Stimulated activated CD4-positive, alpha-beta T cell treated with anti-CD3 and anti-CD28 coated beads, Interleukin-4, amount 100 ng/mL, for 4 hours (primary cell): Measurements from ENCODE around the gene PNPLA6.

Experiments
- DNase-seq, 2 experiments: peaks; one replicate each; pipeline ENCODE4 v3.0.0-alpha.2; 2020

Gene PNPLA6

DNA sequence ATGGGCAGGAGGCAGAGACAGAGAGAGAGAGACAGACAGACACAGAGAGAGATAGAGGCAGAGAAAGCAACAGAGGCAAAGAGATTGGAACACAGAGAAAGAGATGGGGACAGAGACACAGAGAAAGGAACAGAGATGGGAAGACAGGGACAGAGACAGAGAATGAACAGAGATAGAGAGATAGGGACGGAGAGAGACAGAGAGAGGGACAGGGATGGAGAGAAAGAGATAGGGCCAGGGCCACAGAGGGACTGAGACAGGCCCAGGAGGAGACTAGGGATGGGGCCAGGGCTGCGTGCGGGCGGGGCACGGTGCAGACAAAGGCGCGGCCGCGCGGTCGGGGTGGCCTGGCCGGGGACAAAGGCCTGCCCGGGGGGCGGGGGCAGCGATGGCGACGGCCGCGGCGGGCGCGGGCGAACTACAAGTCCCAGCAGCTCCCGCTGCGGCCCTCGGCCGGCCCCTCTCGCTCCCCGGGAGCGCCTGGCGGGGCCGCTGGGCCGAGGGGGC, 19.8 kb upstream of the PNPLA6 start, which contains the start of gene ZNF358:
Gene ZNF358 (plus strand): TSS at position 459 of the 507 bp plus-strand sequence. CDS start 3,140 bp downstream, outside the sequence.
- peak; percentile 13 to 47 for DNase-seq

DNA sequence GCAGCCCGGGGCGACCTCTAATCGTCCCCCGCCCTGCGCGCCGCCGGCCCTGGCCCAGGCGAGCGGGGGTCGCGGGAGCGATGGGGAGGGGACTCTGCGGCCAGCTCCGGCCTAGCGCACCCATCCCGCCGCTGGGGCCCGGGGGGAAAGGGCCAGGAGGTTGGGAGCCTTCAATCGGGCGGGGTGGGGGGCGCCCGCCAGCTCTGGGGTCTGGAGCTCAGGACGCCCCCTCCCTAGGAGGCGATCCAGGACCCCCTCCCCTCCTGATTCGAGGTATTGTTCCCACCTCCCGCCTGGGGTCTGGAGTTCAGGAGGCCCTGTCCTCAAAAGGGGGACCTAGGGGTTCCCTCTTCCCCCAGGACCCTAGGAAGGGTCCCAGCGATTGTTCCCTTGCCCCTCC, 19.2 kb upstream of the PNPLA6 start:
- DNase-seq, result no peak

DNA sequence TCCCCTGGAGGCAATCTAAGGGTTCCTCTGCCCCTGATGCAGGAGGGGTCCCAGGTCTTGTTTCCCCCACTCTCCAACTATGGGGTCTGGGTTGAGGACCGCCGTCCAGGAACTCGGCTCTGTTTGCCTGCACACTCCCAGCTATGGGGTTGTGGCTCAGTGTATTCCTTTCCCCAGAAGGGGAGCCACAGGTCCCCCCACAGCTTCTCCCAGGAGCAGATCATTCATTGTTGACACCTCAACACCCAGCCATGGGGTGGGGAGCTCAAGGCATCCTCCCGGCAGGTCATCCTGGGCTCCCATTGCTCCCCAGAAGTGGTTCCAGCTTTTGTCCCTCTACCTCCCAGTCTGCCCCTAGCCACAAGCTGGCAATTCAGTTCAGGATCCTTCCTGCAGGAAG, 18.6 kb upstream of the PNPLA6 start:
- DNase-seq, result no peak

DNA sequence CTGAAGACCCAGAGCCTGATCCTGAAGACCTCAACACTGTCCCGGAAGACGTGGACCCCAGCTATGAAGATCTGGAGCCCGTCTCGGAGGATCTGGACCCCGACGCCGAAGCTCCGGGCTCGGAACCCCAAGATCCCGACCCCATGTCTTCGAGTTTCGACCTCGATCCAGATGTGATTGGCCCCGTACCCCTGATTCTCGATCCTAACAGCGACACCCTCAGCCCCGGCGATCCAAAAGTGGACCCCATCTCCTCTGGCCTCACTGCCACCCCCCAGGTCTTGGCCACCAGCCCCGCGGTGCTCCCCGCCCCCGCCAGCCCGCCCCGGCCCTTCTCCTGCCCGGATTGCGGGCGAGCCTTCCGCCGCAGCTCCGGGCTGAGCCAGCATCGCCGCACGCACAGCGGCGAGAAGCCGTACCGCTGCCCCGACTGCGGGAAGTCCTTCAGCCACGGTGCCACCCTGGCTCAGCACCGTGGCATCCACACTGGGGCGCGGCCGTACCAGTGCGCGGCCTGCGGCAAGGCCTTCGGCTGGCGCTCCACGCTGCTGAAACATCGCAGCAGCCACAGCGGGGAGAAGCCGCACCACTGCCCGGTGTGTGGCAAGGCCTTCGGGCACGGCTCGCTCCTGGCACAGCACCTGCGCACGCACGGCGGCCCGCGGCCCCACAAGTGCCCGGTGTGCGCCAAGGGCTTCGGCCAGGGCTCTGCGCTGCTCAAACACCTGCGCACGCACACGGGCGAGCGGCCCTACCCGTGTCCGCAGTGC, 16.0 kb upstream of the PNPLA6 start:
- no peak for DNase-seq

DNA sequence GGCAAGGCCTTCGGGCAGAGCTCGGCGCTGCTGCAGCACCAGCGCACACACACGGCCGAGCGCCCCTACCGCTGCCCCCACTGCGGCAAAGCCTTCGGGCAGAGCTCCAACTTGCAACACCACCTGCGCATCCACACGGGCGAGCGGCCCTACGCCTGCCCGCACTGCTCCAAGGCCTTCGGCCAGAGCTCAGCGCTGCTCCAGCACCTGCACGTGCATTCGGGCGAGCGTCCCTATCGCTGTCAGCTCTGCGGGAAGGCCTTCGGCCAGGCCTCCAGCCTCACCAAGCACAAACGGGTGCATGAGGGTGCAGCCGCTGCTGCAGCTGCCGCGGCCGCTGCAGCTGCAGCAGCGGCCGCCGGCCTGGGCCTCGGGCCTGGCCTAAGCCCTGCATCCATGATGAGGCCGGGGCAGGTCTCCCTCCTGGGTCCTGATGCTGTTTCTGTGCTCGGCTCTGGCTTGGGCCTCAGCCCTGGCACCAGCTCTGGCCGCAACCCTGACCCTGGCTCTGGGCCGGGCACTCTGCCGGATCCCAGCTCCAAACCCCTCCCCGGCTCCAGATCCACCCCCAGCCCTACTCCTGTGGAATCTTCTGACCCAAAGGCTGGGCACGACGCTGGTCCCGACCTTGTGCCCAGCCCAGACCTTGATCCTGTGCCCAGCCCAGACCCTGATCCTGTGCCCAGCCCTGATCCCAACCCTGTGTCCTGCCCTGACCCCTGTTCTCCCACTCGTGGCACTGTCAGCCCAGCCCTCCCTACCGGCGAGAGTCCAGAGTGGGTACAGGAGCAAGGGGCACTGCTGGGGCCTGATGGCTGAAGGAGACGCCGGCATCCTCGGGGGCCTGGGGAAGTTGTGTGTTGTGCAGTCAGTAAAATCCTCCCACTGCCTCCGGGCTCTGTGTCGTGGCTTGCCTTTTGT, 15.1 kb upstream of the PNPLA6 start:
- no peak for DNase-seq

DNA sequence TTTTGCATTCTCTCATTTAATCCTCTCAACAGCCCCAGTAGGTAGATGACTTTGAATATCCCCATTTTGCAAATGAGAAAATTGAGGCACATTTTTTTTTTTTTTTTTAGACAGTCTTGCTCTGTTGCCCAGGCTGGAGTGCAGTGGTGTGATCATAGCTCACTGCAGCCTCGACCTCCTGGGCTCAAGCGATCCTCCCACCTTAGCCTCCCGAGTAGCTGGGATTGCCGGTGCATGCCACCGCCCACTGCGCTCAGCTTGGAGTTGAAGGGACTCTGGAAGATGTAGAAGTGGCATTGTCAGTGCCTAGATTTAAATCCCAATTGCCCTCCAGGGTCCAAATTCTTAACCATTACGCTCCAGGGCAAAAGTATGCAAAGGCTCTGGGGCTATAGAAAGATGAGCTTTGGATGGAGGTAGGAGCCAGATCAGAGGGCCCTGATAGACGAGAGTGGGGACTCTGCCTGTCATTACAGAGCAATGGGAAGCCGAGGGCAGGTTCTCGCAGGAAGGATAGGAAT, 13.9 kb upstream of the PNPLA6 start:
- DNase-seq, result no peak

DNA sequence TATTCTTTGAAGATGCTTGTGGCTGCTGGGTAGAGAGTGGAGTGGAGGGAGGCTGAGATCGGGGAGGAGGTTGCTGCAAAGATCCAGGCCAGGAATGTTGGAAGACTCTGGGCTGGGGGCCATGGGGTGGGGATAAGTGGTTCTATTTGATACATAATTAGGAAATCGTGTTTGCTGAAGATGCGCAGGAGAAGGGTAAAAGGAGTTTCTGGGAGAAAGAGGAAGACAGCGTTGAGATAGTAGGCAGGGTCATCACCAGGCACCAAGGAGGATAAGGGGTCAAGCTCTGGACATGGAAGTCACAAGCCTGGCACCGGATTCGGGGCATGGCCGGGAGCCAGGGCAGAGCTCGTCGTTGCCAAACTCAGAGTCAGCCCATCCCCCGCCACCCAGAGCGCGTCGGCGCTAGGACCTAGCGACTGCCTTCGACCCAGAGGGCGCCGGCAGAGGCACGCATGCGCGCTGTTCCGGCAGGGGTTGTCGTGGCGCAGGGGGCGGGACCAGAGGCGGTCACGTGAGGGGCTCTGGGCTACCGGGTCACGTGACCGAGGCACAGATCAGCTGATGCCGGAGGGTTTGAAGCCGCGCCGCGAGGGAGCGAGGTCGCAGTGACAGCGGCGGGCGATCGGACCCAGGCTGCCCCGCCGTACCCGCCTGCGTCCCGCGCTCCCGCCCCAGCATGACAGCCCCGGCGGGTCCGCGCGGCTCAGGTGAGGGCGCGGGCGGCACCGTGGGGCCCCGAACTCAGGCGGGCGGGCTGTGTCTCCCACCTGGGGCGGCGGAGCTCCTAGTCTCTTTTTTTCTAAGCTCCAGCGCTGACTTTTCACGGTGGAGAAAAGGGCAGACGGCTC, 13.2 kb upstream of the PNPLA6 start, which contains the start of gene MCOLN1:
Gene MCOLN1 (plus strand): TSS at position 553 of the 851 bp plus-strand sequence. CDS start 127 bp downstream, at position 680.
- peak; percentile 99 to 100 for DNase-seq

DNA sequence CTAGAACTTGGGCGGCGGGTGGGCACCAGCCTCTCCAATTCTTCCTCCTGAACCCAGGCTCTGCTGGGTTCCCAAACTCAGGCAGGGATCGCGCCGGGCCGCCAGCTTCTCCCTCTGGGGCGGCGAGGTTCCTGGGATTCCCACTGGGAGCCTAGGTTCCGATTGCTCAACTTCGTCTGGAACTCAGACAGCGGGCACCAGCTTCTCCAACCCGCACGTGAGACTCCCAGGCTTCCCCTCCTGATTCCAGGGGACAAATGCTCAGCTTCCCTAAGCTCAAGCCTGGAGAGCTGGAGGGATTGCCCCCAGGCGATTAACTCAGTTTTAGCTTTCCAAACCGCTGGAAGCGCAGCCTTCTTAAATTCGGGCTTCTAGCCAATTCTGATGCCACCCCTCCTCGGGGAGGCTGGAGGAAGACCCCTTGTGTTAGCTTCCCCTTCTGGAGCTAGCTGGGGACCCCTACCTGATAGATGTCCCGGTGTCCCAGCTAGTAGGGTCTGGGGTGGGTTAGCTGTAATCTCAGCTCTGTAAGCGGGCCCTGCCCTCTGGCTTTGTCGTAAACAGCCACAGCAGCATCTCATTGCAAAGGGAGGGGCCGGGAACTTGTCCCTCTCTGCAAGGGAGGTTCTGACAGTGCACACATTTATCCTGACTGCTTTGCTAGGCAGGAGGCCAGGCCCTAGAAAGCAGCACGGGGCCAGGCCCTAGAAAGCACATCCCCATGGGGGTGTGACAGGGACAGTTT, 12.4 kb upstream of the PNPLA6 start:
- DNase-seq, result no peak

DNA sequence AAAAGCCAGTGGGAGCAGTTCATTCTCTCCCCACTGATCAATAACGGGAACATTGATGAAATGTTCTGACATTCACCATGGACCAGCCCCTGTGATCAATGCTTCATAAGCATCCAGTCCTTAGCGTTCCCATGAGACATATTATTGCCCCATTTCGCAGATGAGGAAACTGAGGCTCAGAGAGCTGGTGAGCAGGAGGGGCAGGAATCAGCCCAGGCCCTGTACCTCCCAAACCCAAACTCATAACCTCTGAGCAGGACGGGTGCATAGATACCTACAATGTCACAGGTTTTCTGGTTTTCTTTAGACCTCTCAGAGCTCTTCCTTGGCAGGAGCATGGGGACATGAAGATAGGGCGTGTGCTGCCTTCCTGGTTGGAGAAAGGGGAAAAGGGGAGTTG, 11.0 kb upstream of the PNPLA6 start:
- no peak for DNase-seq

DNA sequence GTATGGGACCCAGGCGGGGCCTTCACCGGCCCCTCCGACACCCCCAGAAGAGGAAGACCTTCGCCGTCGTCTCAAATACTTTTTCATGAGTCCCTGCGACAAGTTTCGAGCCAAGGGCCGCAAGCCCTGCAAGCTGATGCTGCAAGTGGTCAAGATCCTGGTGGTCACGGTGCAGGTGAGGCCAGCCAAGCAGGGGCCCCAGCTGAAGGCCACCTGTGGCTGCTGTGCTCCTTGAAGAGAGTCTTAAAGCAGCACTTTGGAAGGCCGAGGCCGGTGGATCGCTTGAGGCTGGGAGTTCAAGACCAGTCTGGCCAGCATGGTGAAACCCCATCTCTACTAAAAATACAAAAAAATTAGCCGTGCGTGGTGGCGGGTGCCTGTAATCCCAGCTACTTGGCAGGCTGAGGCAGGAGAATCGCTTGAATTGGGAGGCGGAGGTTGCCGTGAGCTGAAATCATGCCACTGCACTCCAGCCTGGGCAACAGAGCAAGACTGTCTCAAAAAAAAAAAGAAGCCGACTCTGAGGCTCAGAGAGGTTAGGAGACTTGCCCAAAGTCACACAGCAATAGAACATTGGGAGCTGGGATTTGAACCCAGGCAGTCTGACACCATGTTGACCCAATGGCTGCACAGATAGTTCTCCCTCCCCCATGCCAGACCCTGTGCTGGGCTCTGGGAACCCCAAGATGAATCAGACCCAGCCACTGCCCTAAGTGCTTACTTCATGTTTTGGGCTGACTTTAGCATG, 10.4 kb upstream of the PNPLA6 start:
- no peak for DNase-seq

DNA sequence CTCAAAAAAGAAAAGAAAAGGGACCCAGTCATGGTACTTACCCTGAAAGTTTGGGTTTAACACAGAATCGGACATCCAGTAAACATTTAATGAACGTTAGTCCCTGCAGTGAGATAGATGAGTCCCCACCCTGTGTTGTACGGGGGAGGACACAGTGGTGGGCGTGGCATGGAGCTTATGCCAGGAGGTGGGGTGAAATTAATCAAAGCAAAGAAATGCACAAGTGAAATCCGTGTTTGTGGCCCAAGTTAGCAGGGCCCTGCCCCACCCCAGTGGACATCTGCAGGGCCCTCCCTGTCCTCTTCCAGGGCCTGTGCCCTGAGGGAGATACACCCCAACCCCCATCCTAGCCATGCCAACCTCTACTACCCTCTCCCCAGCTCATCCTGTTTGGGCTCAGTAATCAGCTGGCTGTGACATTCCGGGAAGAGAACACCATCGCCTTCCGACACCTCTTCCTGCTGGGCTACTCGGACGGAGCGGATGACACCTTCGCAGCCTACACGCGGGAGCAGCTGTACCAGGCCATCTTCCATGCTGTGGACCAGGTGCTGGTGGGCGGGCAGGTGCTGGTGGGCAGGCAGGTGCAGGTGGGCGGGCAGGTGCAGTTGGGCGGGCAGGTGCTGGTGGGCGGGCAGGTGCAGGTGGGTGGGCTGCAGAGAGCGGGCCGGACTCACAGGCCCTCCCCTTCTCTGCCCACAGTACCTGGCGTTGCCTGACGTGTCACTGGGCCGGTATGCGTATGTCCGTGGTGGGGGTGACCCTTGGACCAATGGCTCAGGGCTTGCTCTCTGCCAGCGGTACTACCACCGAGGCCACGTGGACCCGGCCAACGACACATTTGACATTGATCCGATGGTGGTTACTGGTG, 9.2 kb upstream of the PNPLA6 start:
- DNase-seq, result no peak

DNA sequence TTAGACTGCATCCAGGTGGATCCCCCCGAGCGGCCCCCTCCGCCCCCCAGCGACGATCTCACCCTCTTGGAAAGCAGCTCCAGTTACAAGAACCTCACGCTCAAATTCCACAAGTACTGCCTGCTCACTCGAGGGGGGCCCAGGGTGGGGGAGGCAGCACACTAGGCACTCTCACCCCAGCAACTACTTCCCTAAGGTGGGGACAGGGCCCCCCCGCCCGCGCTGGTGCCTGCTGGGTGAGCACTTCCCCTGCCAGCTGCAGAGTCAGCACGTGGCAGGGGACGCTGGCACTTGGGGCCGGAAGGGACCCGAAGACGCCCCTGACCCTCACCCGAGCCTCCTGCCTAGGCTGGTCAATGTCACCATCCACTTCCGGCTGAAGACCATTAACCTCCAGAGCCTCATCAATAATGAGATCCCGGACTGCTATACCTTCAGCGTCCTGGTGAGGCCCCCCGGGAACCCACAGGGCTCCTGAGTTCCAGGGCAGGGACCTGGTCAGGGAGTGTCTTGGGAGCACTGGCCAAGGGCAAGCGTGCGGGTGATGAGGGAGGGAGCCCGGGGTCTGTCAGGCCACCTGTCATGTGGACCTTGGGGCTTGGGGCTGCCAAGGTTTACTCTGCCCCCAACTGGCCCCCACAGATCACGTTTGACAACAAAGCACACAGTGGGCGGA, 7.9 kb upstream of the PNPLA6 start:
- DNase-seq, result no peak

DNA sequence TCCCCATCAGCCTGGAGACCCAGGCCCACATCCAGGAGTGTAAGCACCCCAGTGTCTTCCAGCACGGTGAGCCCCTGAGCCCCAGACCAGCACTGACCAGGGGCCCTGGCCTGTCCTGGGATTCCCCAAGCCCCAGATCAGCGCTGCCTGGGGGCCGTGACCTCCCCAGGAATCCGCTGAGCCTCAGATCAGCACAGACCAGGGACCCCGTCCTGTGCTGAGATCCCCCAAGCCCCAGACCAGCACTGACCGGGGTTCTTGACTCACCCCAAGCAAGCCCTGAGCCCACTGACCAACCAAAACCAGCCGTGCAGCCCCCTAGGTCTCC, 7.4 kb upstream of the PNPLA6 start:
- no peak for DNase-seq

DNA sequence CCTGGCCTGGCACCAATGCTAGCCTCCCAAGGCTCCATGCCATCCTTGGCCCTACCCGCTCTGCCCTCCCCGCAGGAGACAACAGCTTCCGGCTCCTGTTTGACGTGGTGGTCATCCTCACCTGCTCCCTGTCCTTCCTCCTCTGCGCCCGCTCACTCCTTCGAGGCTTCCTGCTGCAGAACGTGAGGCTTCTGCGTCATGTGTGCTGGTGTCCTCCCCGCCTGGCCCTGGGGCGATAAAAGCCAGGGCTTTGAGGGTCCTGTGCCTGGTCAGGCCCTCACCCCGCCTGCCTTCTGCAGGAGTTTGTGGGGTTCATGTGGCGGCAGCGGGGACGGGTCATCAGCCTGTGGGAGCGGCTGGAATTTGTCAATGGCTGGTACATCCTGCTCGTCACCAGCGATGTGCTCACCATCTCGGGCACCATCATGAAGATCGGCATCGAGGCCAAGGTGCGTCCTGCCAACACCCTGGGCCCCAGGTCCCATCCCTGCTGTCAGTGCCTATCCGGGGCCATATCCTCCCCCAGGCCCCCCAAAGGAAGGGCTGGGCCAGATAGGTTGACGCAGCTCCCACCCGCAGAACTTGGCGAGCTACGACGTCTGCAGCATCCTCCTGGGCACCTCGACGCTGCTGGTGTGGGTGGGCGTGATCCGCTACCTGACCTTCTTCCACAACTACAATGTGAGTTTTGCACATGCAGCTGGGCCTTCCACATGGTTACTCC, 6.8 kb upstream of the PNPLA6 start:
- DNase-seq, result no peak

DNA sequence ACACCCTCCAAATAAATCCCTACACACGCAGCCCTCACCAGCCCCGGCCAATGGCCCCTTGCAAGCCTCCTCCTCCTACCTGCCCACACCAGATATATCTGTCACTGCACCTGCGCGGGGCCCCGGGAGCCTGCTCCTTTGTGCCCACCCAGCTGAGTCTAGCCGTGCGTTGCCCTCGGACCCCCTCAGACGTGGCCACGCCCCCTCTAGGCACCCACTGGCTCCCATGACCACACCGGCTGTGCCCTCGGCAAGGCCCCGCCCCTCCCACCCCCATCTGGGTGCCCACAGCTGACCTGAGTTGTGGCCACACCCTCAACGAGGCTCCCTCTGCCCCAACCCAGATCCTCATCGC, 6.3 kb upstream of the PNPLA6 start:
- DNase-seq, result no peak

DNA sequence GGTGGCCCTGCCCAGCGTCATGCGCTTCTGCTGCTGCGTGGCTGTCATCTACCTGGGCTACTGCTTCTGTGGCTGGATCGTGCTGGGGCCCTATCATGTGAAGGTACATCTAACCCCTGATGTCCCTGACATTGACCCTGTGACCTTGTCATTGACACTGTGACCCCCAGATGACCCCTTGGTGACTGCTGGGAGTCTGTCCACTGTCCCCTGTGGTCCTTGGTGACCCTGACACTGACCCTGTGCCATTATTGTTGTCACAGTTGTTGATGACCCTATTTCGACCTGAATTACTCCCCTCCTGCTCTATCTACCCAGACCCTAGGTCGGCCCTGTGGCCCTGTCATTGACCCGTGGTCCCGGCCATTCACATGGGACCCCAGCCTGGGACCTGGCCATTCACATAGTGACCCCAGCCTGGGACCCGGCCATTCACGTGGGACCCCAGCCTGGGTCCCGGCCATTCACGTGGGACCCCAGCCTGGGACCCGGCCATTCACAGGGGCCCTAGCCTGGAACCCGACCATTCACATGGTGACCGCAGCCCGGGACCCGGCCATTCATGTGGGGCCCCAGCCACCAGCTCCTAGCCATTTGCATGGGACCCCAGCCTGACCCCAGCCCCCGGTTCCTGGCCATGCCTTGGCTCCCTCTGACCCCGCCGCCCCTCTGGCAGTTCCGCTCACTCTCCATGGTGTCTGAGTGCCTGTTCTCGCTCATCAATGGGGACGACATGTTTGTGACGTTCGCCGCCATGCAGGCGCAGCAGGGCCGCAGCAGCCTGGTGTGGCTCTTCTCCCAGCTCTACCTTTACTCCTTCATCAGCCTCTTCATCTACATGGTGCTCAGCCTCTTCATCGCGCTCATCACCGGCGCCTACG, 5.7 kb upstream of the PNPLA6 start:
- DNase-seq, result no peak

DNA sequence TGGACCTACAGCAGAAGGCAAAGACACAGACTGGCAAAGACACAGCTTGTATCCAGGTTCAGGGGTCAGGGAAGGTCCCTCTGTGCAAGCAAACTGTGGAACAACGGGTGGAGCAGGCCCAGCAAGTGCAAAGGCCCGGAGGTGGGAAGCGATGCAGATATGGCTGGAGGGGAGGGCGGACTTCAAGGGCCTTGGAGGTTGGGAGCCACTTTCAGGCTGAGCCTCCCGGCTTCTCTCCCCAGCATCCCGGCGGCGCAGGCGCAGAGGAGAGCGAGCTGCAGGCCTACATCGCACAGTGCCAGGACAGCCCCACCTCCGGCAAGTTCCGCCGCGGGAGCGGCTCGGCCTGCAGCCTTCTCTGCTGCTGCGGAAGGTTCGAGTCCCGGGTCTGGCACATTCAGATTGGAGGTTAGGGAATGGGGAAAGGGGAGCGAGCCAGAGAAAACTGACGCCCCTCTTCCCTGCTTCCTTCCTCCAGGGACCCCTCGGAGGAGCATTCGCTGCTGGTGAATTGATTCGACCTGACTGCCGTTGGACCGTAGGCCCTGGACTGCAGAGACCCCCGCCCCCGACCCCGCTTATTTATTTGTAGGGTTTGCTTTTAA, 2.1 kb upstream of the PNPLA6 start:
- no peak for DNase-seq
